Measurements from ENCODE around the gene NEK2. TPM values are rescaled to one million over a fixed set of nuclear protein-coding genes. Genes with fewer than 3 reads are reported as not detected.
"Not testable (repeated sequence)": the region's sequence is repeated elsewhere in the genome, so short reads cannot be mapped to it uniquely, and the experiment has no call there.

Gene NEK2
- 0.25 TPM for total RNA-seq
- long read RNA-seq, partial matches to known transcripts = 0 of 1 reads
- long read RNA-seq, other reads (novel, unspliced or antisense) = 1 of 1 reads

DNA sequence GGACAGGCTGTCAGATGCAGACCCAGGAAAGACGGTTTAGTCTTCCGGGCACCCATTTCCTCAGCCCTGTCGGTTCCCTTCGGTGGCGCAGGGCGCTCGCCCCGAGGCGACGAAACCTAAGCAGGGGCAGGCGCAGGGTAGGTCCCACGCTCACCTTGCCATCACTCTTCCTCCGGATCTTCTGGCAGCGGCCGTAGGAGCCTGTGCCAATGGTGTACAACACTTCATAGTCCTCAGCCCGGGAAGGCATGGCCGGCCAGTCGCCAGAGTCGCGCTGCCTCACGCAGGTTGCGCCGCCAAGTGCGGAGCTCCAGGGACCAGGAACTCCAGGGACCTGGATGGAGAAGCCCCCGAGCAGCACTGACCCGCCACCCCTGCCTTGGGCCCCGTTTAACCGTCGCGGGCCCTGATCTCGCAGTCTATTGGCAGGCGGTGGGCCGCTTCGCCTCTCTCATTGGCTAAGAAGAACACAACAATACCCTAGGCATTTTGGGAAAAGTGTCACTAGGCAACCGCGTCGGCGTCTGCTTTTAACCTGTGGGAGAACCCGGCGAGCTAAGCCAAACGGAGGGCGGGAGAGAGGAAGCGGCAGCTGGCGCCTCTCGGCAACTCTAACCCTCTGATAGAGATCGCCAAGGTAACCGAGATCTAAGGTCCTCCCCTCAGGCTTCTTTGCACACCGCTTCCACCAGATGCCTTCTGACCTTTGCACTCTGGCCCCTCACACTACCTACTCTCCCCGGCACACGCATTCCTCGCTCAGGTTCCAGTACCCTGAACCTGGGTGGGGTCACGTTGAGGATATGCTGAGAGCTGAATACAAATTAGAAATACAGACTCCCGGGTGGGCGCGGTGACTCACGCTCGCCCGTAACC is at the start of gene NEK2:
Gene NEK2 (minus strand): TSS at position 392 of the 876 bp plus-strand sequence. CDS start 142 bp downstream, at position 250.
- ATAC-seq = peak; percentile 99
- intact Hi-C loops (cut with micrococcal nuclease) = loop anchor here (10.0 kb wide), 1 partner anchor 269 kb away; no protein-coding TSS in a partner anchor
- DNase-seq = peak; percentile 92

DNA sequence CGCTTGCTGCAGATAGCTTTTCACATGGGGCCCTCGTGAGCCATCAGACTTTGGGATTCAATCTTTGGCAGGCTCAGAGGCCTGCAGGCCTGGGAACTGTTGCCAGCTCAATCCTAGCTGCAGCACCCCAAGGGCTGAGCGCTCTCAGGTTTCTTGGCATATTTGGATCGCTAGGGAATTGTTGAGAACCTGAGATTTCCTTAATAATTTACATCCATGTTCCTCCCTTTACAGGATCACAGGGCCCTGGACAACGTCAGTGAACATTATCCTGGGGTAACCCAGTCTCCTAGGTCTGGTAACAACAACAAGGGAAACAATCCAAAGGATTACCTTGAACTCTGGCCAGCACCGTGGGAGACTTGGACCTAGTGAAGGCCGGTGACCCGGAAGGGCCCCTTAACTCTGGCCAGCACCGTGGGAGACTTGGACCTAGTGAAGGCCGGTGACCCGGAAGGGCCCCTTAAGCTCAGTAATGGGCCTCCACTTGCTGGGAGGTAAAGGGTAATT is 49.3 kb upstream of the NEK2 start:
- intact Hi-C loops (cut with micrococcal nuclease) = no loop called here
- ATAC-seq (no peak), DNase-seq (no peak)

DNA sequence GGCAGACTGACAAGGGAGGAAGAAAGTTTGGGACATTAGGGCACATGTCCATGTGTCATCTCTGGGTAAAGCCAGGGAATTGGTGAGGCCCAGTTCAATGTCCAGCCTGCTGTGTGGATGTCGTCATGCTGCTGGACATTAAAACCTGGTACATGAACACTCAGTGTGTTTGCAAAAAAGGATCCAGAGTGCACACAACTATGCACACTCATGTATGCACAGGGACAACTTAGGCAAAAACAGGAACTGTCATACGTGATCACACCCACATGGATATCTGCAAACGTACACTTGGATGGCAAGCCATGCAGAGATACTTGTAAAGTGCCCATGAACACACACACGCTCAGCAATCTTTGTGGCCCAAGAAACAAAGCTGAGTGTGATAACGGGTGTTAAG is 47.9 kb upstream of the NEK2 start:
- DNase-seq (no peak), ATAC-seq (no peak)
- intact Hi-C loops (cut with micrococcal nuclease) = no loop called here

DNA sequence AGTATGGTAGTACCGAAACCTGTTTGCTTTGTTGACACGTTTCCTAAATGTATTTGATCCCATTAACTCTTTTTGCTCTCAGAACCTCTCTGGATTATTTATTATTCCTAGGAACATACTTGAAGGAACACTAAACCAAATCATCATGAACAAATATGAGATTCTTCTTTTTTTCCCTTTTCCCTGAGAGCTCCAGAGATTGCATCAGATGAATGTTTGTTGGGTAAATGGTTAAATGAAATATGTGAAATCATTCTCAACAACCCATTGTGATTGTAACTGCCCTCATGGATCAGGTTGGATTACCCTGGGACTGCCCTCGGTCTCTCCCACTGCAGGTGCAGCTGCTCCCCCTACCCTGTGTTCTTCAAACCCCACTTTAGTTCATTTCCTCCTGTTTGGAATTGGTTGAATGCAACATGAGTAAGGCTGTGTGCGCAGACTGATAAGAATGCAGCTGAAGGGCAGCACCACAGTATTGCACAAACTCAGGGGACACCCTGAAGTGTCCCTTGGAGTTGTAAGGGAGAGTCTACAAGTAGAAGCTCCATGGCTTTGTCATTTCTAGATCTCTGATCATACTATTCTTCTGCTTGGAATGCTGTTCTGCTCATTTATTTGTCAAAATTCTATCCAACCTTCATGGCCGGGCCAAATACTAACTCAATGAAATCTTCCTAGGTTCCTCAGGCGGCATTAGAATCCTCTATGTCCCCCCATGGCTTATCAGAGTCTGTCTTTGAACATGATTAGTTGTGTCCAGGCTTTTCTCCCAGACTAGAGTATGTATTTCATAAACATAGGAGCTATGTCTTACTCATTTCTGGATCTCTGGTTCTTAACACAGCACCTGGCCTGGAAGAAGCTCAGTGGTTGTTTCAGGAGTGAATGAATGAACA is 47.1 kb upstream of the NEK2 start:
- intact Hi-C loops (cut with micrococcal nuclease) = no loop called here

DNA sequence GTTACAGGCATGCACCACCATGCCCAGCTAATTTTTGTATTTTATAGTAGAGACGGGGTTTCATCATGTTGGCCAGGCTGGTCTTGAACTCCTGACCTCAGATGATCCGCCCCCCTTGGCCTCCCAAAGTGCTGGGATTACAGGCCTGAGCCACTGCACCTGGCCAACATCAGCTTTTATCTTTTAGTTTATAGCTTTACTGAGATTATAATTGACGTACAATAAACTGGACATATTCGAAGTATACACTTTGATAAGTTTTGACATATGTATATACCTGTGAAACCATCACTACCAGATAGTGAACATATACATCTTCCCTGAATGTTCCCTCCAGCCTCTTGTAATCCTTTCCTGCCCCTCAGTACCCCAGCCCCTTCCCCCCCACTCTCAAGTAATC is 41.1 kb upstream of the NEK2 start:
- intact Hi-C loops (cut with micrococcal nuclease); DNase-seq; ATAC-seq: not testable (repeated sequence)

More for the DNA sequence above, 47.1 kb upstream of the NEK2 start:
- DNase-seq = no peak
- ATAC-seq = no peak

DNA sequence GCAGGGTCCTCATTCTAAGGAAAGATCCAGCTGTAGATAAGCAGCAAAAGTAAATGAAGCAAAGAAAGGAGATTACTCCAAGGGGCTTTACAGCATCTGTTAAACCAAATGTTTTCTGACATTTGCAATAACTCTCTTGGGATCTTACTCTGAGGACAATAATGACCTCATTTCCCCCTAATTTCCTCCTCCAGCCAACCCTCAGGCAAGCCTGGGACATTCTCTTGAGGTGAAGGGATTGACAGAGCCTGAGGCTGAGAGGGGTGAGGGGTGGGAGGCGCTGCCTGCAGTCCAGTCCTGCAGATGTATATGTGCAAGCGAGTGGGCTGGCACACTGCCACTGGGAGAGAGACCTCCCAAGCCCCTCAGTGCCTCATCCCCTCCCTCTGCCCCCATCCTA is 40.5 kb upstream of the NEK2 start:
- DNase-seq (peak; percentile 41), ATAC-seq (peak; percentile 19)
- intact Hi-C loops (cut with micrococcal nuclease) = no loop called here

DNA sequence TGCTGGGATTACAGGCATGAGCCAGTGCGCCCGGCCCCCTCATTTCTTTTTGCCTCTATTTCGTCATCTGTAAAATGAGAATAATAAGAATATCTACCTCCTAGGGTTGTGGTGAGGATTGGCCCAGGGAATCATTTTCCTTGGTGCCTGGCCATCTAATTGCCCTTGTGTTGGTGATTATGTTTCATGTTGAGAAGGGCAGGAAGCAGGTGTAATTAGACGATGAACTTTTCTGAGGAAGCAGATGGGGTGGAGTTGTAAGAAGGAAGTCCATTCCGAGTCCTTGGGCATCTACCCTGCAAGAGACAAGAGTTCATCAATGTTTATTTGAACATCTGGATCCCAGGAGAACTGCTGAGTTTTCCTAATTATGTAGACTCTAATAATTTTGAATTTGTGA is 38.7 kb upstream of the NEK2 start:
- DNase-seq (no peak), ATAC-seq (no peak)
- intact Hi-C loops (cut with micrococcal nuclease) = no loop called here

DNA sequence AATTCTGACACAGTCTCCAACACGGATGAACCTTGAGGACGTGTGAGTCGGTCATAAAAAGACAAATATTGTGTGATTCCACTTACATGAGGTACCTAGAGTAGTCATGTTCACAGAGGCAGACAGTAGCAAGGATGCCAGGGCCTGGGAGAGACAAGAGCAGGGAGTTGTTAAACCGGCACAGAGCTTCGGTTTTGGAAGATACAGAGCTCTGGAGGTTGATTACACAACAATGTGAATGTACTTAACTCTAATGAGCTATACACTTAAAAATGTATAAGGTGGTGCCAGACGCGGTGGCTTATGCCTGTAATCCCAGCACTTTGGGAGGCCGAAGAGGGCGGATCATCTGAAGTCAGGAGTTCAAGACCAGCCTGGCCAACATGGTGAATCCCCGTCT is 37.8 kb upstream of the NEK2 start:
- intact Hi-C loops (cut with micrococcal nuclease) = no loop called here
- ATAC-seq (no peak), DNase-seq (no peak)

DNA sequence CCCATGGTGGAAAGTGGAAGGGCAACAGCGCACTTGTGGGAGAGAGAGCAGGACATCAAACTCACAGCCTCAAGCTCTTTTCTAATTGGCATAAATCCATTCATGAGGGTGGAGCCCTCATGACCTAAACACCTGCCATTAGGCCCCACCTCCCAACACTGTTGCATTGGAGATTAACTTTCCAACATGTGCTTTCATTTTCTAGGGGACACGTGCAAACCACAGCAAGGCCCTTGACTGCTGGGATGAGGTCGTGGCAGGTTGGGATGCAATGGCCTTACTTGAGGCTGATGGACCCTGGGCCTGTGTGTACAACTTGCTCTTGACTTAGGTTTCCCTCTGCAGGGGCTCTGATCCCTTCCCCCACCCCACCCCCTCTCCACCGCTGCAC is 35.9 kb upstream of the NEK2 start:
- ATAC-seq (no peak), DNase-seq (no peak)
- intact Hi-C loops (cut with micrococcal nuclease) = no loop called here

DNA sequence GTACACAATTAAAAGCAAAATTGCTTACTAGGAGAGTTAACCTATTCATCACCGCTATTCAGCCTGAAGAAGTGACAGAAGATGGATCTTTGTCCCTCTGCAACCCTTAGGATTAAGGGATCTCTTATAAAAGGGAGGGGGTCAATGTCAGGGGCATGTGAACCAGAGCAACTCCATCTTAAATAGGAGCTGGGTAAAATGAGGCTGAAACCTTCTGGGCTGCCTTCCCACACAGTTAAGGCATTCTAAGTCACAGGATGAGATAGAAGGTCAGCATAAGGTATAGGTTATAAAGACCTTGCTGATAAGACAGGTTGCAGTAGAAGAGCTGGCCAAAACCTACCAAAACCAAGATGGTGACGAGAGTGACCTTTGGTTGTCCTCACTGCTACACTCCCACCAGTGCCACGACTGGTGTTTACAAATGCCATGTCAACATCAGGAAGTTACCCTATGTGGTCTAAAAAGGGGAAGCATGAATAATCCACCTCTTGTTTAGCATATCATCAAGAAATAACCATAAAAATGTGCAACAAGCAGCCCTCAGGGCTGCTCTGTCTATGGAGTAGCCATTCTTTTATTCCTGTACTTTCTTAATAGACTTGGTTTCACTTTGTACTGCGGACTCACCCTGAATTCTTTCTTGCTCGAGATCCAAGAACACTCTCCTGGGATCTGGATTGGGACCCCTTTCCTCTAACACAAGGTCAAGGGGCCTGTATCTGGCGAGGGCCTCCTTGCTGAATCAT is 35.3 kb upstream of the NEK2 start:
- intact Hi-C loops (cut with micrococcal nuclease) = no loop called here
- DNase-seq = no peak
- no peak for ATAC-seq

DNA sequence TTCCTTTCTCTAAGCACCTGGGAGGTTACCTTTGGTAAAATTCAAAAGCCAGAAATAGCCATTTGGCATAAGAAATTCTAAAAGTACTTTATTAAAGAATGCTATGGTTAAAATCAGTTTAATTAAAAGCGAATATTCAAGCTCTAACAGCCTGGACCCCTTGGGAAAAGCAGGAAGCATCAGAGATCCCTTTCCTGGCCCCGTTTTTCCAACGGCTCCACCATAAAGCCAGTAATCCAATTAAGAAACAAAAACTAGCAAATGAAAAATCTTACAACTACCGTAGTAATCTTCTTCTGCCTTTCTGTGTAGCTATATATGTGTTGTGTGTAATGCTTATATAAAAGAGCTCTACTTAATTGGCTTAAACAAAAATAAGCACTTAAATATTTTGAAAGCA is 33.5 kb upstream of the NEK2 start:
- intact Hi-C loops (cut with micrococcal nuclease) = no loop called here
- ATAC-seq (no peak), DNase-seq (no peak)

DNA sequence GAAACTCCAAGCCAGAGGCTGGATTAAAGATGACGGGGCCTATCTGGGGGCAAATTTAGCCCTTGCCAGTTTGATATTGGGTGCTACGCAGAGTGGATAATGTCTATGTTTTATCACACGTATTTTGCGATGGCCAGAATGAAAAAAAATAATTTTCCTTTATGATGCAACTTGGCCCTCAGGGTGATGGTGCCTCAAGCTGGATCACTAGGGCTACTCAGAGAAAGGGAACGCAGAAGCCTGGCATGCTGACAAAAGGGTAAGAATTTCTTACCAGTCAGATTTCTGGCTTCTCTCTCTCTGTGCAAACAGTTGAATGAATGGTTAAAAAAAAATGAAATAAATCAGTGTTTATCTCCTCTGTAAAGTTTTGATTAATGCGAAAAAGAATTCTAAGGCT is 32.6 kb upstream of the NEK2 start:
- ATAC-seq (no peak), DNase-seq (no peak)
- intact Hi-C loops (cut with micrococcal nuclease) = no loop called here

DNA sequence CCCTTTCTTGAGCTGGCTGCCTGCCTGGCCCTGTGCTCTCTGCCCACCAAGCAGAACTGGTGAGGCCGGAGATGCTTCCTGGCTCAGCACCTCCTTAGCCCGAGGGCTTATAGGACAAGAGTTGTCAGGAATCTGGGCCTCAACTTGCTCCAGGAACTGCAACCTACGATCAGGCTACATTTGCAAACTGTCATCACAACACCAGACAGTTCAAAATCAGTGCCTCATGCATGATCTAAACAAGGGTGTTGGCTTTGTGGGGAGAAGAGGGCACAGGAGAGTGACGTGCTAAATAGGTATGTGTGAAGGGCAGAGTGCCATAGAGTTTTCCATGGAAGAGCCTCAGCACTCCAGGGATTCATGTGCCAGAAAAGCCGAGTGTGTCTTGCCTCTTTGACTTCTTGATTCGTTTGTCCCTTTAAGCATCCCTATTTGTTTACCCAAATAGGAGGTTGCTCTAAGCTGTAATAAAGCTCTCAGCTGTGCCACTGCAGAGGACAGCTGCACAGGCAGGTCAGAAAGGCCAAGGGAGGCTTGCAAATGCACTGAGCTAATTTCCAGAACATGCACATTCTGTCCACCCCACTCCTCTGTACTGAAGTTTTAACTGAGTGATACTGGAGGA is 30.2 kb upstream of the NEK2 start:
- ATAC-seq (peak; percentile 55), DNase-seq (no peak)
- intact Hi-C loops (cut with micrococcal nuclease) = no loop called here

DNA sequence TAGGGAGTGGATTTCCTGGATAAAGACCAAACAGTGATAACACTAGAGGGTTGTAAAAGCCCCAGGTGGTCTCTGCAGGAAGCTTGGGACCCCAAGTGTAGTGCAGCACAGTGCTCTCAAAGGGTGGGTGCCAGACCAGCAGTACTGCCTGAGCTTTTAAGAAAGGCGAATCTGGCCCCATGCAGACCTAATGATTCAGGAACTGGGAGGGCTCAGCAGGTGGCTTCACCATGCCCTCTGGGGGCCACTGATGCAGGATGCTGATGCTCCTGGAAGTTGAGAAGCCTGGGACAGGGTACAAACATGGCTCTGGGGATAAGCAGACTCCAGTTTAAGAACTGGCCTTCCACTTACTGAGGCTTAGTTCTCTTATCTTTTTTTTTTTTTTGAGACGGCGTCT is 29.1 kb upstream of the NEK2 start:
- ATAC-seq = no peak
- no peak for DNase-seq
- intact Hi-C loops (cut with micrococcal nuclease) = no loop called here

DNA sequence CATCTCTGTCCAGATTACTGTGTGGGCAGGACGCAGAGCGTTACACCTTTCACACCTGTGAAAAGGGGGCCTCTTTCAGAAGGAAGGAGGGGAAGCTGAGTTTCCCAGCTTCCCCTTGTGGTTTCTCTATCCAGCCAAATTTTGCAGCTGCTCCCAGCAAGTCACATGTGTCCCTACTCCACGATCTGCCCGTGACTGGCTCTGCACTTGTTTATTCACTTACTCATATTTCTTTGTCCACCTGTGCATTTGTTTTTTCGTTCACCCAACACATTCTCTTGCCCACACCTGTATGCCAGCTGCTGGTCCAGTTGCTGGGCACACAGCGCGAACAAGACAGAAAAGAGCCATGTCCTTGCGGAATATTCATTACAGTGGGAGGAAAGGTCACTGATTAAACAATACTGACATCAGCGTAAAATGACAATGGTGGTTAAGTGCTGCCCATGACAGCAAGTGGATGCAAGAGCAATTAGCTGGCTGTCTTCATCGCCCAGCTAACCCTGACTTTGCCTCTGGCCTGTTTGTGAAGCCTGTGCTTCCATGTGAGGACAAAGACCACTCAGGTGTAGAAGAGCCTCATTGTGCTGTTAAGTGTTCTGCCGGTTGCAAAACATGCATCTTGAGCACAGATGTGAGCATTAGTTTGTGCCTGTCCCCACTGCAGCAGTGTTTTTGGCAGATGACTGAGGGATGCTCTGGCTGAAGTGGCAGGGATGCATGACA is 28.6 kb upstream of the NEK2 start:
- ATAC-seq (no peak), DNase-seq (no peak)
- intact Hi-C loops (cut with micrococcal nuclease) = no loop called here

DNA sequence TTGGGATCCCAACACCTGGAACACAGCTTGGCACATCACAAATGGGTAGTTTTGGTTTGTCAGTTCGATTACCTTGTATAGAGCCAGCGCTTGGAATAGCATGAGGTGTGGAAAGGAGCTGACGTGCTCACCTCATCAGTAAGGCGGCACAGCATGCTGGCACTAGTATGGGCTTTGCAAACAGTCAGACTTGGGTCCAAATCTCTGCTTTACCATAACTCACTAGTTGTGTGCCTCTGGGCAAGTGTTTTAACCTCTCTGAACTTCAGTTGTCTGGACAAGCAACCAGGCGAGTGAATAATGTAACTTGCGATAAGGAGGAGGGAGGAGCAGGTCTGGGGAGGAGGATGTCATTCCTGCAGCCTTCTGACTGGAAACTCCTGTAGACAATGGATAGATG is 26.3 kb upstream of the NEK2 start:
- DNase-seq (no peak), ATAC-seq (no peak)
- intact Hi-C loops (cut with micrococcal nuclease) = no loop called here

DNA sequence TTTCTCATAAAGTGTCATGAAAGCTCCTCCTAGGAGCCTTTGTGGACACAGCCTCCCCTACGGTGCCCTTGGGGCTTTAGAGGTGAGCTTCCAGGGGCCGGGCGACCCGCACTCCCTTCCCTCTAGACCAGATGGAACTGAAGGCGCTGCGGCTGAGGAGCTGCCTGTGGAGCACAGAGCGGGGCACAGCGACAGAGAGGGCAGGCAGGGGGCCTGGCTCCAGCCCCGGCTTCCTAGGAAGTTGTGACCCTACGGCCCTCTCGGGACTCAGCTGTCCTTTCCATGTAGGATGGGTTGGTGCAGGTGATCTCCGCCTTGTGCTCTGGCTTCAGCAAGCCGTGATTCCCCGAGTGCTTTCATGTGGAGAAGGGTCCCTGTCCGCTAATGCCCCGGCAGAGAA is 23.6 kb upstream of the NEK2 start:
- DNase-seq (no peak), ATAC-seq (no peak)
- intact Hi-C loops (cut with micrococcal nuclease) = no loop called here
